Umbilical cord (tissue), 2 donors: ENCODE results near the gene KRTAP3-2. TPM values are rescaled to one million over a fixed set of nuclear protein-coding genes. Genes with fewer than 3 reads are reported as not detected.

ENCODE experiments used
- DNase-seq: peaks from one replicate; pipeline ENCODE4 v3.0.0-alpha.2; 2015; ENCODE audit warnings: low spot score
- total RNA-seq: library from RNA; depleted of rRNA; stranded (reverse); fragments of >200 nt; gene quantifications from one replicate; pipeline ENCODE4 v1.2.3, GENCODE V29; 2014; ENCODE audit warnings: low replicate concordance; ENCODE audit not compliant: insufficient read depth

KRTAP3-2 gene
- total RNA-seq, 1 donor from 2014 or later, result 31.1 TPM

DNA sequence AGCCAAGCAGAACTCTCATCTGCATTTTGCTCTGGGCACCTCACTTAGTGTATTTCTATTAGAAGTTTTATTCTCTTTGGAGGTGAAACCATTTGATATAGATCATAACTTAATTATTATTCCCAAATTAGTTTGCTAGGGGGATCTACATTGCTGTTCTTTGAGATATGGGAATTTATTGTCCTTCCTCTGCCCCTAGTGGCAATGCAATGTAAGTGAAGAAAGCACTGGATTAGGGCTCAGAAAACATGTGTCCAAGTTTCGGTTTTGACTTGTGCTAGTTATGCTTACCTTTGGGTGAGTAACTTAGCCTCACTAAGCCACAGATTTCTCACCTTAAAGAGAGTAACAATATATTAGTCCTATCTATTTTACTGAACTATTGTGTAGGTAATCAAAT is 35.9 kb downstream of the KRTAP3-2 start:
- DNase-seq, result no peak

DNA sequence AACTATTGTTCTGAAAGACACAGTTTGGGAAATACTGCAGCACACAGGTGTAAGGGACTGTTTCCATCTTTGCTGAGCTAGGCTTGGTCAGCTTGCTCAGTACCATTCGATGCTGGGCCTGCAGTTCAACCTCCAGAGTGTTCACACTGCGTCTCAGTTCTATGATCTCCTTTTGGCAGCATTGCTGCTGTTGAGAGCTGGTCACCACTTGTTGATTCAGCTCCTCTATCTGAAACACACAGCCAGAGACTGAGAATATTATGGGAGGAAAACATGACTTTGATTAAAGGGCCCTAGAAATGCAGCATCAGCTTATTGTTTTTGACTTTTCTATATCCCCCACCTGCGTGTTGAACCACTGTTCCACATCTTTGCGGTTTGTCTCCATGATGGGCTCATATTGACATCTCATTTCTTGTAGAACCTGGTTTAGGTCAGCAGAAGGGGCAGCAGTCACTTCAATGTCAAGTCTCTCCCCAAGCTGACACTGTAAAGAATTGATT is 37.6 kb downstream of the KRTAP3-2 start:
- no peak for DNase-seq

DNA sequence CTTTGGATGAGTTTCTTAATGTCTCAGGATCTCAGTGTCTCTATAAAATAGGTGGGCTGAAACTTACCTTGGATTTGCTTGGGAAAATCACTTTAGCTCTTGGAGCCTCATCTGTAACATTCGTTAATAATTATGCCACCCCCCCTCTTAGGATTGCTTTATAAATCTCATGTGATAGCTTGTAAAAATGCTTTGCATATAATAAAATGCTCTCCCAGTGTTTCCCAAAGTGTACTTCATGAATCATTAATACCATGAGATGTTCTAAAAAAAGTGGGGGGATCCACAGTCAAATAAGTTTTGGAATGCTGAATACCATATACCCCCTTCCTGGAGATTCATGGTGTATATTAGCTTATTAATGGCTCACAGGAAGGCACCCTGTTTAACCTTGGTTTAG is 38.1 kb downstream of the KRTAP3-2 start:
- no peak for DNase-seq

DNA sequence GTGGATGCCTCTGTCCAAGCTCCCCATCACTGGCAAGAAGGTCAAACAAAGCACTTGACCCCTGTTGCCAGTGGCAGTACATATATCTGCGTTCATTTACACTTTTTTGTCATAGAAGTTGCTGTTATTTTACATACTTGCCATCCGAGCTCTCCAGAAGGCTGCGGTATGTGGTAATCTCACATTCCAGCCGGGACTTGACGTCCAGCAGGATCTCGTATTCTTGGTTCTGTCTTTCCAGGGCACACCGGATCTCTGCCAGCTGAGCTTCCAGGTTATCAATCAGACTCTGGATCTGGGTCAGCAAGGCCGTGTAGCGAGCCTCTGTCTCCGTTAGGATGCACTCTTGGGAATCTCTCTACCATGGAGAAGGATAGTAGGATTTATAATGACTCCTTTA is 39.6 kb downstream of the KRTAP3-2 start:
- DNase-seq, result peak; percentile 53

DNA sequence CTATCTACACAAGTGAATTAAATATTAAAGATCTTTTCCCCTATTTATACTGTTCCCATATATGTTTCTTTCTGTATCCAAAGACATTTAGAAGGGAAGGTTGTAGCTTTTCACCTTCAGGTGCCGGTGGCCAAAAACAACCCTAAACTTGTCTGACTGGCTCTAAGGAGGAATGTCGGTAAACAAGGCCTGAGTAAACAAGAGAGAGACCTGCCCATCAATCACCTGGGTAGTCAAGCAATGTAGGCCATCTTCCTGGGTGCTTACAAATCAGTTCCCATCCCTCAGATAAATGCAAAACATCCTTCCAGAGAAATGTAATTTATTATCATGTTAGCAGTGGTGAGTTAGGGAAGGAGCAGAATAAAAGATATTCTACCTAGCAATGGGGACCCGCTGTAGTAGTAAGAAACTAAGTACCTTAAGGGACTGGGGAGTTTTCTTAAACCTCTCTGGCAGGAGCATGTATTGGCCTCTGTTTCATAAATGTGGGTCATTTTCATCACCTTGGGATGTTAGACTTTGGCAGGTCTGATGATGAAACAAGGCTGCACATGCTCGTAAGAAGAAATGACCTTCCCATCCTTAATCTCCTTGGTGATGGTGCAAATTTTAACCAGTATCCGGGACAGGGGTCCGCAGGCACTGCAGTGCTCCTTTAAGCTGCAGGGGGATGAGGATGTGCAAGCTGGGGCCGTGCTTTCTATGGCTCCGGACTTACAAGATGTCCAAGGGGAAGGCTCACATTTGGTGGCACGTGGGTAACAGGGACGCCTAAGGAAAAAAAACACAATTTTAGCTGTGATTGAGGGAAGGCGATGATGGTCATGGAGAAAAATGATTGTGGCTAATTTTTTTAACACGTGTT is 41.4 kb downstream of the KRTAP3-2 start:
- DNase-seq, result no peak

DNA sequence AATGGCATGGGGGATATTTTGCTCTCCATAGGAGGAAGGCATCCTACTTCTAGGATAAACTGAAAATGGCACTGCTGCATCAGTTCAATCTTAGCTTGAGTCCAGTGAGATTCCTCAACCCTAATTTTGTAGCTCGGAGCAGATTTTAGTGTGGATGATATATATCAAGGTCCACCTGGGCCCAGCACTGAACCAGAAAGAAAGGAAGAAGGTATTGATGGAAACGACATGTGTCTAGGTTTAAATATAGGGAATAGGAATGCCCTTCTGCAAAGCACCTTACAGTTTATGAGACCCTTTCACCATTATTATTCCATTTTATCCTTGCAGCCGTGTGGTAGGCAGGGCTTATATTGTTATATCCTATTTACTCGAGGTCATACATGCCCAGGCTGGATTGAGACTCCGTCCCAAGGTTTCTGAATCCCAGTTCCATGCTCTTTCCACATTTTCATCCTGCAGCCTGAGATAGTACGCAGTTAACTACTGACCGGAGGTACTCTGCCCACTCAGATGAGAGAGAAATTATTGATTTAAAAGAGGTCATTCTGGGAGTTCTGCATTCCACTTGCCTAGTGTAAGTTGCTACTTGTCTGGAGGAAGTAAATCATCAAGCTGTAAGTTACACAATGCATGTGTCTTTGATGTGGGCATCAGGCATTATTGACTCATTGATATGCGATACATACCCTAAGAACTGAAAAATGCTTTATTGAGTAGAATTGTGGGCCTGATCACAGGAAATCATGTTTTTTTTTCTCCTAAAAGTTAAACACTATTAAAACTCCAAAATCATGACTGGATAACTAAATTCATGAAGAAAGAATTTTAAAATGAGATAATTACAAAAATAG is 43.1 kb downstream of the KRTAP3-2 start:
- DNase-seq, result peak; percentile 64

DNA sequence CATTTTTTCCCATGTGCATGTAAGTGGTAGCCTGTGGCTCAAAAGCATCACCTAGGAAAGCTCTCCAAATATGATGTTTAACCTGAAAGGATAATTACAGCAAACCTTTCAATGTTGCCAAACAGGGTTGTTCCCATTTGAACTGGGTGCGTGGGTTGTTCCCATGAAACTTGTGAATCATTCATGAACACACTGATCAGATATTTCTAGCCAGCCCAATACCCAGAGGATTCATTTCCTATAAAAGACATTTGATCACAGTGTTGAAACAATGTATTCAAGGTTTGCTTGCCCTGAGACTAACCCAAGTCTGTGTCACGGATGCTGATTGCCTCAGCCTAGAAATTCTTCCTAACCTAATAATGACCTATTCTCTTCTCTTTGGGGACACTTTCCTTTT is 45.8 kb downstream of the KRTAP3-2 start:
- DNase-seq, result peak; percentile 20

DNA sequence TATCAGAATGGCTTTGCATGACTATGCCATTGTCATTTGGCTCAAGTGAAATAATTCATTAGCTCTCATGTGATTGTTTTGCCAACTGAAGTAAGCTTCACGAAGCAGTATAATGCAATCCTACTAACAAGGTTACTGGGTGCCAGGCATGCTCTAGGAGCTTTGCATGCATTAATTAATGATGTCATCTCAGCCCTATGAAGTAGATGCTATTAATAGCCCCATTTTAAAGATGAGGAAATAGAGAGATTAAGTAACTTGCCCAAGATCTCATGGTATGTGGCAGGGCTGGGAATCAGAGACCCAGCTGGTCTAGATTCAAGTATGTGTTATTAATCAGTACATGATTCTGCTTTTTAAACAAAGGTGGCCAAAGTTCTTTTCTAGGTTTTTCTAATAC is 47.0 kb downstream of the KRTAP3-2 start:
- DNase-seq, result no peak

DNA sequence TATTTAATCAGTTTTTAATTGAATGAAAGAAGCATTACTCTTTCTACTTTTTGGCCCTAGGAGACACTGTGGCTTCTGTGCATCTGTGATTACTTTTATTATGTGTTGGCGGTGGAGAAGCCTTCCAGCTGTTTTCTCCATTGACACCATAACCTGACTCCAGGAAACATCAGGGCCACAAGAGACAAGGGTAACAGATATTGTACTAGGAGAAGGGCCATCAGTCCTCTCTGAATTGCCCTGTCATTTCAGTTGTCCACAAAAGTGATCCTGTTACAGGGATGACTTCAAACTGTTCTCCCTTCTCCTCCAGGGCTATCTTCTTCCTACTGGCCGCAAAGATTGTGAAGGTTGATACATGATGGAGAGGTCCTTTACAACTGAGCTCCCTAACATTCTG is 47.6 kb downstream of the KRTAP3-2 start:
- DNase-seq, result no peak

DNA sequence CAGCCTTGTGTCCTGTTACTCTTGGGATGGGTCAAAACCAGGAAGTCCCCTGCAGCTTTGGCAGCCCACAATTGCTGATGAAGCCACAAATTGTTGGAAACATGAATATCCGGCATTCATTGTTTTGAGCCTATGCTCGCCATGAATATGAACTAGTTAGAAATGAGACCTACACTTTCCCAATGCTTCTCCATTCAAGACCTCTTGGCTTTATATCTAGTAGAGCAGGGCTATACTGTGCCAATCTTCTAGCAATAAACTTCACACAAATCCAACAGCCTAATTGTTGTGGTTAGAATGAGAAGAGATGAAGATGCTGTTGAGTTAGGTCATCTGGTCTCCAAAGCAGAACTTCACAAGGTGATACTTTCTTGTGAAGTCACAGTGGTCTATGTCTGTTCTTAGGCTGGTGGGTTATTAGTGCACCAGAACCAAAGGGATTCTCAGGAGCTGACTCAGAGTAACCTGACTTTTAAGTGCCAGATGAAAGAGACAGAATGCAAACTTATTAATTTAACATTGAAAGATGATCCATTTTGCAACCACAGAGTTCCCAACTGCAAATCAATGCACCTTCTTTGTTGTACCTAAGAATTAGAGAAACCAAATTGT is 48.6 kb downstream of the KRTAP3-2 start:
- no peak for DNase-seq

DNA sequence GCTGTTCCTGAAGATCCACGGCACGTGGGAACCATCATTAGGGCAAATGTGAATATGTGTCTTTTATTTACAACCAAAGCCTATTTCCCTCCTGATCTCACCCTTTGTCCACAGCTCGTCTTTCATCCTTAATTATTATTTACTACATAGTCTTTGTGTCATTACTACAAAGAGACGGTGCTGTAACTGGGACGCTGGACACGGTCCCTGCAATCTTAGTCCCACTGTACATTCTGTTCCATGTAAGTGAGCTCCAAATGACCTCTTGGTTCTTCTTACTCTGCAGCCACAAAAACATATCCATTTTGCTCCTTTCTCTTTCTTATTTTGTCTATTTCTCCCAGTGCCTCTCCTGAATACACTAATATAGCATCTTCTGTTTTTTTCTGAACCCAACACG is 49.5 kb downstream of the KRTAP3-2 start:
- DNase-seq, result no peak

DNA sequence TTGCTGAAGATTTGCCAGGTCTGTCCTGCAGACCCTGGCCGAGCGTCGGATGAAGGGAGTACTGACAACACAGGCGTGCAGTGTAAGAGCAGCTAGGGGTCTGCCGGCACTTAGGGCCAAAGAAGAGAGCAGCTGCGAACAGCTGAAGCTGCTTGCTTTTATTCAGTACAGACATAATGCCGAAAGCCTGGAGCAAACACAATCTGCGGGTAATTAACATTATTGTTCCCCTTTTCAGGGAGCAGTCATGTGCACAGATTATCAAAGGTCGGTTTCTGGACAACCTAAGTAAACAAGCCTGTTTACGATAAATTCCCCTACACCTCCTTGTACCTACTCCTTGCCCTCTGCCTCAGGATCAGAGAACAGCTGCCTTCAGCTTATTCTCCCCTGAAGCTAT is 50.3 kb downstream of the KRTAP3-2 start:
- DNase-seq, result peak; percentile 40

Other genes with a start within 250 kb of the KRTAP3-2 start
- gene KRT25, start 244.6 kb downstream of the KRTAP3-2 start, total RNA-seq, result not detected
- gene KRT26, start 227.7 kb downstream of the KRTAP3-2 start, total RNA-seq, result 8.2 TPM
- not detected for gene KRT27, start 217.4 kb downstream of the KRTAP3-2 start, total RNA-seq
- gene KRT28, start 199.9 kb downstream of the KRTAP3-2 start, total RNA-seq, result 3.6 TPM
- 45.7 TPM for gene KRT10, start 177.3 kb downstream of the KRTAP3-2 start, total RNA-seq
- gene KRT12, start 132.7 kb downstream of the KRTAP3-2 start, total RNA-seq, result 4.6 TPM
- 3.4 TPM for gene KRT20, start 114.7 kb downstream of the KRTAP3-2 start, total RNA-seq
- gene KRT23, start 62.3 kb downstream of the KRTAP3-2 start, total RNA-seq, result 24.3 TPM
- 2.4 TPM for gene KRT39, start 33.0 kb downstream of the KRTAP3-2 start, total RNA-seq
- gene KRT40, start 15.6 kb downstream of the KRTAP3-2 start, total RNA-seq, result not detected
- not detected for gene KRTAP3-3, start 5.7 kb downstream of the KRTAP3-2 start, total RNA-seq
- gene KRTAP3-1, start 9.2 kb upstream of the KRTAP3-2 start, total RNA-seq, result not detected
- not detected for gene KRTAP1-5, start 27.3 kb upstream of the KRTAP3-2 start, total RNA-seq
- not detected for gene KRTAP1-4, start 30.3 kb upstream of the KRTAP3-2 start, total RNA-seq
- gene KRTAP1-3, start 35.0 kb upstream of the KRTAP3-2 start, total RNA-seq, result not detected
- gene KRTAP1-1, start 41.5 kb upstream of the KRTAP3-2 start, total RNA-seq, result not detected
- not detected for gene KRTAP2-1, start 47.4 kb upstream of the KRTAP3-2 start, total RNA-seq
- 8.4 TPM for gene KRTAP2-2, start 55.3 kb upstream of the KRTAP3-2 start, total RNA-seq
- 20.5 TPM for gene KRTAP2-3, start 60.2 kb upstream of the KRTAP3-2 start, total RNA-seq
- not detected for gene KRTAP2-4, start 66.0 kb upstream of the KRTAP3-2 start, total RNA-seq
- gene KRTAP4-7, start 84.2 kb upstream of the KRTAP3-2 start, total RNA-seq, result not detected
- gene KRTAP4-8, start 98.2 kb upstream of the KRTAP3-2 start, total RNA-seq, result not detected
- not detected for gene KRTAP4-16, start 102.3 kb upstream of the KRTAP3-2 start, total RNA-seq
- not detected for gene KRTAP4-9, start 105.5 kb upstream of the KRTAP3-2 start, total RNA-seq
- gene KRTAP4-11, start 118.5 kb upstream of the KRTAP3-2 start, total RNA-seq, result 3.4 TPM
- not detected for gene KRTAP4-12, start 124.3 kb upstream of the KRTAP3-2 start, total RNA-seq
- gene KRTAP4-6, start 140.6 kb upstream of the KRTAP3-2 start, total RNA-seq, result 1.2 TPM
- gene KRTAP4-5, start 149.9 kb upstream of the KRTAP3-2 start, total RNA-seq, result 5.5 TPM
- 2.6 TPM for gene KRTAP4-4, start 160.8 kb upstream of the KRTAP3-2 start, total RNA-seq
- gene KRTAP4-3, start 168.3 kb upstream of the KRTAP3-2 start, total RNA-seq, result 1.4 TPM
- not detected for gene KRTAP4-2, start 178.3 kb upstream of the KRTAP3-2 start, total RNA-seq
- 1.9 TPM for gene KRTAP4-1, start 185.0 kb upstream of the KRTAP3-2 start, total RNA-seq
- 1.4 TPM for gene KRTAP9-1, start 190.0 kb upstream of the KRTAP3-2 start, total RNA-seq
- gene KRTAP9-2, start 226.7 kb upstream of the KRTAP3-2 start, total RNA-seq, result not detected
- gene KRTAP9-3, start 232.5 kb upstream of the KRTAP3-2 start, total RNA-seq, result not detected
- not detected for gene KRTAP9-8, start 238.1 kb upstream of the KRTAP3-2 start, total RNA-seq
- gene KRTAP9-4, start 249.8 kb upstream of the KRTAP3-2 start, total RNA-seq, result 1.2 TPM